Measurements from ENCODE around the gene NHLRC4.
A peak's percentile ranks its signal among the peaks of the same experiment; 100 is the strongest.

The NHLRC4 gene, protein sequence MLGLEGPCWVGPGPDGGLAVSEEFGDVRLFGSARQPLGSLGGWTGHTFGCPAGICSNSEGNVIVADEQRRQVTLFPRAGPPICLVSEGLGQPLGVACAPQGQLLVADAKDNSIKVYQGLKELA

DNA sequence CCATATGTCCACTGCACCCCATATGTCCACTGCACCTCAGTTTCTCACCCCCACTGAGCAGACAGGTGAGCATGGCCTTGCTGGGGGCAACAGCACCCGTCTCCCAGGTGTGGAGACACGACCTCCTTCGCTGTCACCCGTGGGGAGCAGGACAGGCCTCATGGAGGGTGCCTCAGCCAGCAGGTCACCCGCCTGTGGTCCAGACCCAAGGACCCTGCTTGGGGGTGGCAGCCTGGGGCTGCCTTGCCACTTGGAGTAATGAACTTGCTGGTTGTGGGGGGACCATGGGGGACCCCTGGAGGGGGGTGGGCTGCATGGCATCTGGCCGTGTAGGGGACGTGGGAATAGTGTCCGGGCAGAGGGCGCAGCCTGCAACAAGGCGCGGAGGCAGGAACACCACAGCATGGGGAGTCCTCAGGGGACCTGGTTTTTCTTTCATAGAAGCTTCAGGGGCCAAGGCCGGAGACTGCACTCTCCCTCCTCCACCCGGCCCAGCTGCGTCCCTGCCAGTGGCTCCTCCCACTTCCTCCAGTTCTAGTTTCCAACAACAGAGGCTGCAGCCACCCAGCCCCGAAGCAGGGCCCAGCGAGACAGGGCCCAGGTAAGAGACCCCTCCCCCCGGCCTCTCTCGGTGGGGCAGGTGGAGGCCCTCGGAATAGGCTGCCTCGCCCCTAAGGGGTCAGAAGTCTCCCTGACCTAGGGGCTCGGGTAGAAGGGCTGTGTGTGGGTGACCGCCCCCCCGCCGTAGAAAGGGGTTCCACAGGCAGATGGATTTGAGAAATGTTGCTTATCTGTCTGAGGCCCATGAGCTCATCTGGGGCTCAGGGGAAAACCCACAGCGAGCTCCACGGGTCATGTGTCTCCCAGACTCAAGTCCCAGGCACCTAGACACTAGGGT lies at the start of gene NHLRC4:
NHLRC4 (plus strand) TSS at position 531 of the 898 bp plus-strand sequence. CDS start 1,043 bp downstream, outside the sequence.
- peak; percentile 92 for FAIRE-seq
- peak; percentile 79 for DNase-seq (ENCODE audit: extremely low spot score, insufficient read length, low read depth)

DNA sequence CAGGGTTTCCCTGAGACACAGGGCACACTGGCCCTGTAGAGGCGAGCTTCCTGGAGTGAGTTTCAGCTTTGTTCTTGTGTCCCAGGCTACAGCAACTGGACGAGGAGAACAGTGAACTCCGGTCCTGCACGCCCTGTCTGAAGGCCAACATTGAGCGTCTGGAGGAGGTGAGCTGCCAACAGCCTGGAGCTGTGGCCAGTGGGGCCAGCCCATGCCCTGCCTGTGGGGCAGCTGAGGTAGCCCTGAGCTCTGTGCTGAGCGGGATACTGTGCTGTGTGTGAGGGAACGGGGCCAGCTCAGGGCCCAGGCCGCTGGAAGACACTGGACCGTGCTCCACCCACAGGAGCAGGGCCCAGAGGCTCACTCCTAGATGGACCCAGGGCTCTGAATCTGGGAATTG lies 47.9 kb upstream of the NHLRC4 start:
- DNase-seq (ENCODE audit: extremely low spot score, insufficient read length, low read depth), result no peak
- FAIRE-seq, result no peak

DNA sequence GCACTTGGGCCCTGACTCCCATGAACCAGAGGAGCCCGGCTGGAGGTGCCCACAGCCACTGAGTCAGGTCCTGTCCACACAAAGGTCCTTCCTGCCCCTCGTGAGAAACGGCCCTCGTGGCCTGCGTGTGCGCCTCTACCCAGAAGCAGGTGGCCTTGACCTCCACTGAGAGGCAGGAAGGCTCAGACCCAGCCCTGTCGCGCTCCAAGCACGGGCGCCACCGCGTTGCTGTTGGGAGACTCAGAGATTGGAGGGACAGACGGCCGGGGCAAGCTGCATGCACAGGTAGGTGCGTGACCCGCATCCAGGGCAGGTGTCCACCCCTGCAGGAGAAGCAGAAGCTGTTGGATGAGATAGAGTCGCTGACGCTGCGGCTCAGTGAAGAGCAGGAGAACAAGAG lies 47.4 kb upstream of the NHLRC4 start:
- DNase-seq (ENCODE audit: extremely low spot score, insufficient read length, low read depth), result no peak
- FAIRE-seq, result no peak

DNA sequence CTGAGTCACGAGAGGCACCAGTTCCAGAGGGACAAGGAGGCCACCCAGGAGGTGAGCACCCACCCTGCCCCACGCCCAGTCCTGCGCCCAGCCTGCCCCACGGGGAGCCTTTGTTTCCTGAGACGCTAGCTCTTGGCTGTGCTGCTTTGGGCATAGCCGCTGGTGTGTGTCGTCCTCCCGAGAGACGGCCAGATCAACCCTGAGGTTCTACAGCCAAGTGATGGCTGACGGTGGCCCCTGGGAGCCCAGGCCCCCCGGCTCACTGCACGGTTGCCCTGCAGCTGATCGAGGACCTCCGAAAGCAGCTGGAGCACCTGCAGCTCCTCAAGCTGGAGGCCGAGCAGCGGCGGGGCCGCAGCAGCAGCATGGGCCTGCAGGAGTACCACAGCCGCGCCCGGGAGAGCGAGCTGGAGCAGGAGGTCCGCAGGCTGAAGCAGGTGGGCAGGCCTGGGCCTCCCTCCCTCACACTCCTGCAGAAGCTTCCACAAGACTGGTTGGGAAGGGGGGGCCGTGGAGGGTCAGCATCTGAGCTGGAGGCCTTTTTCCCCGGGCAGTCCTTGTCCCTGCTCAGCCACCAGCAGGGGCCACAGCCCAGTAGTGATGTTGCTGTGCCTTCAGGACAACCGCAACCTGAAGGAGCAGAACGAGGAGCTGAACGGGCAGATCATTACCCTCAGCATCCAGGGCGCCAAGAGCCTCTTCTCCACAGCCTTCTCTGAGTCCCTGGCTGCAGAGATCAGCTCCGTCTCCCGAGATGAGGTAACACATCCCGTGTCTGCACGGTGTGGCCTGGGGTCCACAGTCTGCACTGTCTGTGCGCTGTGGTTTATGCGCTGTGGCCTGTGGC lies 46.7 kb upstream of the NHLRC4 start:
- FAIRE-seq (no peak), DNase-seq (ENCODE audit: extremely low spot score, insufficient read length, low read depth) (no peak)

DNA sequence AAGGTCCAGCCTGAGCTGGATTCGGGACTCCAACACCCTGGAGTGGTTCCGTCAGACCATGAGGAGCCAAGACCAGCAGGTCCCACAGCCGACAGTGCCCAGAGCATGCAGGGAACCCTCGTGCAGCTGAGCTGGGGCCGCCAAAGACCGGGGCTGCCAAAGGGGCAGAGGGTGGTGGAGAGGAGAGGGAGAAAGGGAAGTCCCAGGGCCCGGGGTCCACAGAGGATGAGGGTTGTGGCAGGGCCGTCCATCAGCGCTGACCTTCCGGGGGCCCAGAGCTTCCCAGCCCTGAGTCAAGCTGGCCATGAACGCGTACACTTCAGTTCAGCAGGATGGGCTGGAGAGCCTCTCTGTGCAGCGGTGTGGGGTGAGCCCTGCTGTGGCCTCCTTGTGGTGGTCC lies 46.0 kb upstream of the NHLRC4 start:
- DNase-seq (ENCODE audit: extremely low spot score, insufficient read length, low read depth) (no peak), FAIRE-seq (no peak)

DNA sequence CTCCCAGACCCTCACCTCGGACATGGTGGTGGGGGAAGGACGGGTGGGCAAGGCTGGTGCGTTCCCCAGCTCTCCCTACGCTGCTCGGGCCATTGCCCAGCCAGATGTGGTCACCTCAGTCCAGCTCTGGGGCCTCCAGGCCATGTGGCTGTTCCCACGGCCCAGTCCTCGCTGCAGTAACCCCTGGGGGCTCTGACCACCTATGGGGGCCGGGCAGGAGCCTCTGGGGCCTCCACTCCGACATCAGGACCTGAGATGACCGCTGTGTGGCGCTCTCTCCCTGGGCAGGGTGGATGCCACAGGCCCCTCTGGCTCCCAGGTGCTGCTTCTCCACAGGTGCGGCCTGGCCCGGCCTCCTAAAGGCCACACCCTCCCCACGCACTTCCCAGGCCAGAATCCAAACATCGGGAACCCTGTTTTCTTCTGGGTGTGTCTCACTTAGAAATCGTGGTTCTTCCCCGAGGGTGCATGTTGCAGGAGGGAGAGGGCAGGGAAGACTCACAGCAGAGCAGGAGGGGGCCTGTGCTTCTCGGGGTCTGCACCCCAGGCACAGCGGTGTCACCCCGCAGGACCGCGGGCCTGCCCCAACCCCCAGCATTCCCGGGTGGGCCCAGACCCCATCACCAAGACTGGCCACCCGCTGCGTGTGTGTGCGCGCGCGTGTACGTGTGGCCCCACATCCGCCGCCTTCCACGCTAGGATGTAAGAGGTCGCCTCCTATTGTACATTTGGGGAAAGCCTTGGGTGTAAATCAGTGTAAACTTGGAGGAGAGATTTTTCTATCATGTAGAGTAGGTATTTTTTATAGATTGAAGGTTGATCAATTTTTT lies 45.2 kb upstream of the NHLRC4 start:
- FAIRE-seq, result no peak
- no peak for DNase-seq (ENCODE audit: extremely low spot score, insufficient read length, low read depth)

DNA sequence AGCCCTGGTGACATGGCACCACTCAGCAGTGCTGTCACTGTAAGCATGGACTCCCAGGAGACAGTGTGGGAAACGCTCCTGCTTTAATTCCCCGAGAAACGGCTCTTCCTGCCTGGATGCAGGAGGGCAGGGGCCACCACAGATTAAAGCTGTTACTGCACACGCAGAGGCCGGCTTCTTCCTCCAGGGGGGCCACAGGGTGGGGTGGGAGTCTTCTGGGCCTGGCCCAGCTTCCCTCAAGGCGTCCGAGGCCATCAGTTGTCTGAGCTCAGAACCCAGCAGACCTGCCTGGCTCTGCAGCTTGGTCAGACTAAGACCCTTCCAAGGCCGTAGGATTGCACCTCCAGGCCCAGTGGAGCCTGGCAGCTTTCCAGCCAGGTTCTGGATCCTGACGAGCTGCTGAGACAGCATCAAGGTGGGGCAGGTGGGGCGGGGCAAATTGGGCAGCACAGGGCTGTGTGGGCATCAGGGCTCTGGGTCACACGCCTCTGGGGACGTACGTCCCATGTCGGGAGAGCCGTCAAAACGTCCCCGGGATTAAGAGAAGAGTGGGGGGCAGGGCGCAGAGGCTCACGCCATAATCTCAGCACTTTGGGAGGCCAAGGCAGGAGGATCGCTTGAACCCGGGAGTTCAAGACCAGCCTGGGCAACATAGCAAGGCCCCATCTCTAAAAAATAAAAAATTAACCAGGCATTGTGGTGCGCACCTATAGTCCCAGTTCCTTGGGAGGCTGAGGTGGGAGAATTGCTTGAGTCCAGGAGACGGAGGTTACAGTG lies 44.3 kb upstream of the NHLRC4 start:
- DNase-seq (ENCODE audit: extremely low spot score, insufficient read length, low read depth), result no peak
- FAIRE-seq, result no peak

DNA sequence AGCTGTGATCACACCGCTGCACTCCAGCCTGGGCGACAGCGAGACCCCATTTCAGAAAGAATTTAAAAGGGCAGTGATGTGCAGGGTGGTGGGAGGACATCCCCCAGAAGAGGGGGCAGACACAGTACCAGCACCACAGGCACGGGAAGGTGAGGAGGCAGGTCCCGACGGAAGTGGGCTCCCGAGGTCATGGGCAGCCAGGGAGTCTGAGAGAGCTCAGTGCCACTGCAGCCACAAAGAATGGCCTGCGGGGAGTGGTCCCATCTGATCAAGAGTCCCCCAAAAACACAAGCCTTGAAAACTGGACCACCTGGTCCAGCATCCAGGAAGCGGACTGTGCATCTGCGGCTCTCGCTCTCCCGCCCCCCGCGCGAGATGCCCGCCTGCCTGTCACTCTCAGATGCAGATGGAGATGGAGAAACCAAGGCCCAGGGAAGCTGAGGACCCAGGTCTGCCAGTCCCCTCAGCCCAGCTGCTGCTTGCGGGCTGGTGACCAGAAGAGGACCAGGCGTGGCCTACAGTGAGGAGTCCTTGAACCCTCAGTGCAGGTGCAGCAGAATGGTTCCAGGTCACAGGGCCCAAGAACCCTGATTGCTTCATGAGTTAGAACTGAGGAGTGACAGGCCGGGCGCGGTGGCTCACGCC lies 43.6 kb upstream of the NHLRC4 start:
- FAIRE-seq (no peak), DNase-seq (ENCODE audit: extremely low spot score, insufficient read length, low read depth) (no peak)

DNA sequence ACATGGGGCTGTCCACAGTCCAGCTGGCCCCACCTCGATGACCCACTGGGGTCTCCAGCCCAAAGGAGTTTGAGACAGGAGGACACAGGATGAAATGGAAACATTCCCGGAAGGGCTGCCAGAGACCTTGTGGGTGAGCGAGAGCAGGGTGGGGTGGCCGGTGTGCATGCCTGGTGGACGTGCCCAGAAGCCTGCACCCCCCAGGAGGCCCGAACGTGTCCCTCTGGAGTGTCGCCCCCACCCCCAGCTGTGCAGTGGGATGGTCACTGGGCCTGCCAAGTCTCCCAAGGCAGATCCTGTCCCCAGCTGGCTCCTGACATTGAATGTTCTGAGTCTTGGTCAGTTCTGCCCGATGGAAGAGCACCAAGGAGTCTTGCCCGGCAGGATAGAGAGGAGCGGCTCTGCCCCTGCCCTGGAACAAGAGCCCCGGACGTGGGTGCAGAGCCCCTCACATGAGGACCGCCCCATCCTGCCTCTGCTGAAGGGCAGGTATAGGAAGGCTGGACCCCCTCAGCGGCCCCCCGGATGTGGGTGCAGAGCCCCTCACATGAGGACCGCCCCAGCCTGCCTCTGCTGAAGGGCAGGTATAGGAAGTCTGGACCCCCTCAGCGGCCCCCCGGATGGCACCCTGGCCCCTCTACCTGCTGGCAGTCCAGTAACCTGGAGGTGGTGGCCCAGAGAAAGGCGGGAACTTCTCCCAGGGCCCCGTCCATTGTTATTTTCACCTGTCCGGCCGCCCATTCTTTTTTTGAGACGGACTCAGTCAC lies 42.3 kb upstream of the NHLRC4 start:
- FAIRE-seq (no peak), DNase-seq (ENCODE audit: extremely low spot score, insufficient read length, low read depth) (no peak)

DNA sequence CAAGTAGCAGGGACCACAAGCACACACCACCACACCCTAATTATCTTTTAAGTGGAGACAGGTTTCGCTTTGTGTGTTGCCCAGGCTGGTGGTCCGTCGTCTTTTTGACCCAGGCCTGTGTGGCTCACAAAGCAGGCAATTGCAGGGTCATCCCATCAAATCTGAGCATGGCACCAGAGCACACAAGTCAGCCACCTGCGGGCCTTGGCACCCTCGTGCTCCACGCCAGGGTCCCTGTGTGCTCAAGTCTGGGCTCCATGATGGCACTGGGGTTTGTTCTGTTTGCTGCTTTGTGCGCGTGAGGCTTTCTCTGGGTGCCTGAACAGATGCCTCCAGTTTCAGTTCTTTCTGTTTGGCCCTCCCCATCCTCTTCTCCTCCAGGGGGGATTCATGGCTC lies 41.7 kb upstream of the NHLRC4 start:
- no peak for DNase-seq (ENCODE audit: extremely low spot score, insufficient read length, low read depth)
- FAIRE-seq, result peak; percentile 36

DNA sequence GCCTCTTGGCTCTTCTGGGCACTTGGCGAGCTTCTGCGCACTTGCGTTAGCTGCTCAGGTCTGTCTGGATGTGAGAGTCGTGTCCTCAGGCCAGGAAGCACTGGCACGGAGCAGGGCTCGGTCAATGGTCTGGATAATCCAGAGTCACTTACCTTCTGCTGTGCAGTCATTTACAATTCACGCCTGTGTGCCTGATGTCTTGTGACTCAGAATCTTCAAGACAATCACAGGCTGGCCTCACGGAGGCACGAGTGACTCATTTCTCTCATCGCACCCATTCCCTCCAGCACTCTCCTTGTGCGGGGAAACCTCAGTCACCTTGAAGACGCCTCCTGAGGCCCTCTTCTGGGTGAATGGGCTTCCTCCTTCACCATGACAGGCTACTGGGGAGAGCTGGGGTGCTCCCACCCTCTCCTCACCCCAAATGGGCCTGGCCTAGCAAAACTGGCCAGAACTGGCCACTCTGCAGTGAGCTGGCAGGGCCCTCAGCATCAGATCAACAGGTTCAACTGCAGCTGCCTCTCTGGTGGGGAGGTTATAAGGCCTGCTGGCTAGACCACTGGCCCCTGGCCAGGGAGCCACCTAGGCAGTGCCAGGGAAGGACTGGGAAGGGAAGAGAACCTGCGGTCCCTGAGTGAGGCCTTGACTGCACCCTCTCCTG lies 41.2 kb upstream of the NHLRC4 start:
- peak; percentile 37 for DNase-seq (ENCODE audit: extremely low spot score, insufficient read length, low read depth)

DNA sequence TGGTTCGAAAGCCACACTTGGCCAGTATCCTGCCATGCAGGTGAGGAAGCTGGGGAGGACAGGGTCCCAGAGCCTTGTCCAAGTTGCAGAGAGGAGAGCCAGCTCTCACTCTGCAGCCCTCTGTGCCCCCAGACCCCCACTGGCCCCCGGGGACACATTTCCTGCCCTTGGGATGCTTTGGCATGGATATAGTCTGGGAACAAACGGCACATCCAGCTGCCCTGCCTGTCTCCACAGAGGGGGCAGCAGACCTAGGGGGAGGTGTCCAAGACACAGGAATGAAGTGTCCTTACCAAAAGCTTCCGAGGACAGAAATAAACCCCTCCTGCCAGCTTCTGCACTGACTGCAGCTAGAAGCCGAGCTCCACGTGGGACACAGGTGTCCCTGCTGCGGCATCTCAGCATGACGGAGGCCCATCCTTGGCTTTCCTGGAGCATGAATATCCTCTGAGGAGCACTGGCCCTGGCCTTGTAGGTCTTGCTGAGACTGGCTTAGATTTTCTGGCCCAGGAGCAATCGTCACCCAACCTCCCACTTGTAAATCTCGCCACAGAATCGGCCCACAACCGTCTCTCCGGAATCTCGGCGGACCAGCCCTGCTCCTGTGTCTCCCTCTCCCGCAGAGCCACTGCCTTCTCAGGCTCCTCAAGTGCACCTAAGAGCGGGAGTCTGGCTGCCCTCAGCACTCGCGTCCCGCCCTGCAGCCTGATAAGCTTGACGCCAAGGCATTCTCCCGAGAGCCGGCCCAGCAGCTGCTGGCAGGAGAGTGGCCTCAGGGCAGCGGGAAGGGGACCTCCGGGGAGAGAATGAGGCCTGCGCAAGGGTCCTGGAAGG lies 40.4 kb upstream of the NHLRC4 start:
- FAIRE-seq (no peak), DNase-seq (ENCODE audit: extremely low spot score, insufficient read length, low read depth) (no peak)

More for the DNA sequence above, 41.2 kb upstream of the NHLRC4 start:
- peak; percentile 87 for FAIRE-seq

DNA sequence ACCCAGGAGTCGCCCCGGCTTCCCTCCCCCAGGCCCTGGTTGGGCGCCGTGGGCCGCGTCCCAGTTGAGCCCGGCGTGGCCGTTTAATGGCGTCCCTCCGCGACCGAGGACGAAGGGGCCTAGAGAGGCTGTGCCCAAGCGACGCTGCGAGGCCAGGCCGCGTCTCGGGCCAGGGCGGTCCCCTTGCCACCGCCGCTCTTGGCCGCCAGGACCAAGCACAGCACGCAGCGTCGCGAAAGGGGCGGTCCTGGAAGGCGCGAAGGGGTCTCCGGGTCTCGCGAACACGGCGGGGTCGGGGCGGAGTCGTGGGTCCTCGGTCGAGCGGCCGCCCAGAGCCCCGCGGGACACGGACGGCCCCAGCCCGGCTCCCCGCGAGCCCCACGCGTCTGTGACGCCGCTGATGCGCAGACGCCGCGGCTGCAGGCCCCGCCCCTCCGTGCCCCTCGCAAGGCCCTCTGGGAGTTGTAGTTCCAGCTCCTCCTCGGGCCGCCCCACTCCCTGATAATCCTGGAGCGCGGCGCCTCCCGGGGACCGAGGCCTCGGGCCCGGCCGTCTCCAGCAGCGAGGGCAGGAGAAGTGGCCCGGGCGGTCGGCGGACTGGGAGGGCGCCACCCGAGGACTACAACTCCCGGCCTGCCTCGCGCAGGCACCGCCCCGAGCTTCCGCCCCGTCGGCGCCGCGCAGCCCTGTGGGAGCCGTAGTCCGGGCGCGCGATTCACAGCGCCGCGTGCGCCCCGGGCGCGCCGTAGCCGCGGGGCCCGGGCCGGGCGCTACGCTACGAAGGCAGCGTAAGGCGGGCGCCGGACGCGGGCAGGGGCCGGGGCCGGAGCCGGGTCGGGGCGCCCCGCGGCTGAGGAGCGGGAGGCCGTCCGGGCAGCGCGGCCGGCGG lies 39.5 kb upstream of the NHLRC4 start, which contains the start of gene CAPN15:
CAPN15 (plus strand) TSS at position 698 of the 889 bp plus-strand sequence. CDS start 19,127 bp downstream, outside the sequence.
- FAIRE-seq, result peak; percentile 84
- DNase-seq (ENCODE audit: extremely low spot score, insufficient read length, low read depth), result peak; percentile 67

DNA sequence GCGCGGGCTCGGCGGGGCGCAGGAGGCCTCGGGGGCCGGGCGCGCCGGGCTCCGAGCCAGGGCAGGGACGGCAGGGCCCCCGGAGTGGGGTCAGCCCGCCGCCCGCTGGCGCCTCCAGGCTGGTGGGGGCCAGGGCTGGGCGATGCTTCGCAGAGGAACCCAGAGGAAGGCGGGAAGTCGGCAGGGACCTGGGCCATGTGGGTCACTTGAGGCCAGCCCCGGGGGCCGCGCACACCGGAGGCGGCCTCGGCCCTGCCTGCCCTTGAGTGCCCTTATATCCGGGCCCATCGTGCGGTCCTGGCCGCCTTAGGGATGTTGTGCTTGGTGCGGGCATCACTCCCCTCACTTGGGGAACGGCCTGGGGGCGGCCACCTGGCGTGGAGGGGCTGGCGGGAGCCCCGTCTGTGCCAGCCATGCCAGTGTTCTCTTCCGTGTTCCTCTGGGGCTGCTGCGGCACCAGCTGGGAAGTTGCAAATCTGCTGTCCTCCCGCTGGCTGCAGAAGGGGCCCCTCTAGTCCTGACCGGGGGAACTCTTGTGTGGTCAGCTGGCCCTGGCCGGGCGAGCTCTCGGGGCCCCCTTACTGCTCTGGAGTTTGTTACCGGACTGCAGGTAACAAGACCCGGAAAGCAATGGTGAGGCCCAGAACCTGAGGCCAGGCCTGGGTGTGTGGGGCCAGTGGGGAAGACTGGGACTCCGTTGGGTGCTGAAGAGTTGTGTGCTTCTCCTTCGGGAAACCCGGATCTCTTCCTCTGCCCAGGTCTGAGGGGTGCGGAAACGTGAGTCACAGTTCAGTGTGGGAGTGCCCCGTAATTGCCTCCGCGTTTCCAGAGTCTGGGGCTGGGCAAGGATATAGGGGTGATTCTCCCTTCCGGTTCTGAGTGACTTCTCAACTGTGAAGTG lies 38.4 kb upstream of the NHLRC4 start:
- peak; percentile 55 for FAIRE-seq
- DNase-seq (ENCODE audit: extremely low spot score, insufficient read length, low read depth), result no peak

All from GM18507 (cell line).